ENCODE measurements around the gene RBPJL. TPM values are rescaled to one million over a fixed set of nuclear protein-coding genes. Genes with fewer than 3 reads are reported as not detected.

RBPJL gene
- total and polyA plus RNA-seq, 2 of the 13 experiments (the other 11 are each of a cell fraction or from before 2014, with no cell fraction given) = not detected

DNA sequence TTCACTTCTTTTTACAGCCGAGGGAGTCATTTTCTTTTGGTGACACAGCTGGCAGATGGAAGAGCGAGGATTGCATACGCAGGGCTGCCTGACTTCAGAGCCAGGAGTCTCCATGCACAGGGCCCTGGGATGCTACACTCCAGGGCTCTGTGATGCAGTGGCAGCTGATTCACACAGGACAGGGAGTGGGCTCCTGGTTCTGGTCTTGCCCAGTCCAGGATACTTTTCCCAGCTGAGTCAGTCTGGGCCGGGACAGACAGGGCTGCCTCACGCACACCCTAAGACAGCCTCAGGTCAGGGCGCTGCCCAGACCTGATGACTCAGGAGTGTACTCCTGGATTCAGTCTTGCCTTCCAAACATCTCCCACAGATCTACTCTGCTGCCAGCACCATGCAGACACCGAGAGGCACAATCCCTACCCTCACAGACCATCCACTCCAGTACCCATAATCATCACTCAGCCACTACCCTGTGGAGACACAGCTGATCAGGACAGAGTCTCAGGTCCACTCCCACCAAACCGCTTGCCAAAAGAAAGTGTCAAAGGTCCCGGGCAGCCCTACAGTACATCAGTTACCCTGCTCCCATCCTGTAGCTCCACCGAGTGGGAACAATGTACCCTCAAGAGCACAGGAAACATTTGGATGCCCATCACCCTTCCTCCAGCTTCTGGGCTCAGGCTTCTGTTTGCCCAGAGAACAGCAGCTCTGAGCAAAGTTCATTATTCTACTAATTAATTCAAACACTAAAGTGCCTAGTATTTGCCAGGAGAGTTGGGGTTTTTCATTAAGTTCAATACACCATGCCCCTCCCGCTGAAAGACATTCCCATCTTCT is 30.1 kb downstream of the RBPJL start (continued):
- peak; percentile 60; the same call in 1 of the 2 replicates for TF ChIP-seq ZNF281 (CRISPR knock-in tag; IDR thresholded peaks at IDR 0.05; ENCODE audit: borderline replicate concordance)
- TF ChIP-seq NPAS2 (CRISPR knock-in tag; IDR thresholded peaks at IDR 0.05; ENCODE audit: borderline replicate concordance) = no peak
- TF ChIP-seq EP300 (IDR thresholded peaks at IDR 0.05; ENCODE audit: low read depth in 2 of 2, low read length in 2 of 2) = peak in 1 of 2 experiments; percentile 48; a peak in 1 of 4 replicates
- TF ChIP-seq EP300 (CRISPR knock-in tag; IDR thresholded peaks at IDR 0.05; ENCODE audit: borderline replicate concordance) = peak; percentile 50; the same call in 1 of the 2 replicates
- no peak for TF ChIP-seq WIZ (CRISPR knock-in tag; IDR thresholded peaks at IDR 0.05)
- TF ChIP-seq PPARG (CRISPR knock-in tag; conservative IDR thresholded peaks at IDR 0.05) = 0 out of 2 replicates have a peak, but pooled peaks have one; percentile 11
- TF ChIP-seq, protein P1, sequence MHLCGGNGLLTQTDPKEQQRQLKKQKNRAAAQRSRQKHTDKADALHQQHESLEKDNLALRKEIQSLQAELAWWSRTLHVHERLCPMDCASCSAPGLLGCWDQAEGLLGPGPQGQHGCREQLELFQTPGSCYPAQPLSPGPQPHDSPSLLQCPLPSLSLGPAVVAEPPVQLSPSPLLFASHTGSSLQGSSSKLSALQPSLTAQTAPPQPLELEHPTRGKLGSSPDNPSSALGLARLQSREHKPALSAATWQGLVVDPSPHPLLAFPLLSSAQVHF (CRISPR knock-in tag; IDR thresholded peaks at IDR 0.05) = no peak
- TF ChIP-seq, protein P2, sequence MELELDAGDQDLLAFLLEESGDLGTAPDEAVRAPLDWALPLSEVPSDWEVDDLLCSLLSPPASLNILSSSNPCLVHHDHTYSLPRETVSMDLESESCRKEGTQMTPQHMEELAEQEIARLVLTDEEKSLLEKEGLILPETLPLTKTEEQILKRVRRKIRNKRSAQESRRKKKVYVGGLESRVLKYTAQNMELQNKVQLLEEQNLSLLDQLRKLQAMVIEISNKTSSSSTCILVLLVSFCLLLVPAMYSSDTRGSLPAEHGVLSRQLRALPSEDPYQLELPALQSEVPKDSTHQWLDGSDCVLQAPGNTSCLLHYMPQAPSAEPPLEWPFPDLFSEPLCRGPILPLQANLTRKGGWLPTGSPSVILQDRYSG (CRISPR knock-in tag; IDR thresholded peaks at IDR 0.05) = no peak
- TF ChIP-seq, protein P3, sequence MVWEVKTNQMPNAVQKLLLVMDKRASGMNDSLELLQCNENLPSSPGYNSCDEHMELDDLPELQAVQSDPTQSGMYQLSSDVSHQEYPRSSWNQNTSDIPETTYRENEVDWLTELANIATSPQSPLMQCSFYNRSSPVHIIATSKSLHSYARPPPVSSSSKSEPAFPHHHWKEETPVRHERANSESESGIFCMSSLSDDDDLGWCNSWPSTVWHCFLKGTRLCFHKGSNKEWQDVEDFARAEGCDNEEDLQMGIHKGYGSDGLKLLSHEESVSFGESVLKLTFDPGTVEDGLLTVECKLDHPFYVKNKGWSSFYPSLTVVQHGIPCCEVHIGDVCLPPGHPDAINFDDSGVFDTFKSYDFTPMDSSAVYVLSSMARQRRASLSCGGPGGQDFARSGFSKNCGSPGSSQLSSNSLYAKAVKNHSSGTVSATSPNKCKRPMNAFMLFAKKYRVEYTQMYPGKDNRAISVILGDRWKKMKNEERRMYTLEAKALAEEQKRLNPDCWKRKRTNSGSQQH (CRISPR knock-in tag; IDR thresholded peaks at IDR 0.05; ENCODE audit: low read depth) = no peak
- TF ChIP-seq SATB2 (CRISPR knock-in tag; IDR thresholded peaks at IDR 0.05) = 0 out of 2 replicates have a peak, but pooled peaks have one; percentile 47
- no peak; the same call in 1 of the 2 replicates for TF ChIP-seq RARA (CRISPR knock-in tag; IDR thresholded peaks at IDR 0.05)
- no peak for TF ChIP-seq CHCHD3 (CRISPR knock-in tag; IDR thresholded peaks at IDR 0.05)
- TF ChIP-seq ZBTB37 (CRISPR knock-in tag; IDR thresholded peaks at IDR 0.05) = no peak
- no peak for TF ChIP-seq PRDM15 (CRISPR knock-in tag; IDR thresholded peaks at IDR 0.05)
- 0 out of 2 replicates have a peak, but pooled peaks have one; percentile 41 for TF ChIP-seq ZNF33B (CRISPR knock-in tag; IDR thresholded peaks at IDR 0.05)
- no peak for TF ChIP-seq HOXA3 (CRISPR knock-in tag; IDR thresholded peaks at IDR 0.05)
- TF ChIP-seq TEAD3 (CRISPR knock-in tag; optimal IDR thresholded peaks at IDR 0.05; ENCODE audit: borderline replicate concordance) = peak; percentile 67

All from HepG2 (cell line).